ENCODE results near the gene ROS1. TPM values are rescaled to one million over a fixed set of nuclear protein-coding genes. Genes with fewer than 3 reads are reported as not detected.
"Not testable (repeated sequence)": the region's sequence is repeated elsewhere in the genome, so short reads cannot be mapped to it uniquely, and the experiment has no call there.

The ROS1 gene
- total RNA-seq, 1 donor = 0.18 TPM

DNA sequence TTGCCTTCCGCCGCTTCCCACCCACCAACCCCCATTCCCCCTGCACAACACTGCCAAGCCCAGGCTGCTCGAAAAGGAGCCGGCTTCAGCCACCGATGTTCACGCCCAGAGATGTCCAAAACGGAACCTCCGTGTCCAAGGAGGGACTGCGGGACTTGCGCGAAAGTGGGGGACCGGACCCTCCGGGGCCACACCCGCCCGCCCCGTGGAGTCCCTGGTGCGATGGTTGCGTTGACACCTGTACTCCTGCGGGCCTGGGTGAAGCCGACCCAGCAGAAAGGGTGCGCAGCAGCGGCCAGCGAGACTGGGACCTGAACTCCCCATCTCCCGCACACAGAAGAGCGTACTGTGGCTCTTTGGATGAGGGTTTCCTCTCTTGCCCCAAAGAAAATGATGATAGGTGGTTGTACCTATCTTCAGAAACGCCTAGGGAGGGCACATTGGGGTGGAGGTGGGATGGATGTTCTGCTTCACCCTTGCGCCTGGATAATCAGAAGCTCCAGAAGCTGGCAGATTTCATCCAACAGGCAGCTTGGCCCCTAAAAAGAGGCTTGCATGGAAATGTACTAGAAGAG, 162.3 kb downstream of the ROS1 start:
- H3K4me3 ChIP-seq (ENCODE audit: low read depth, low read length) = no peak overlapping the region
- TF ChIP-seq CTCF (IDR thresholded peaks at IDR 0.05; ENCODE audit: insufficient read depth, low read length) = no peak
- DNase-seq (ENCODE audit: low read depth) = no peak

DNA sequence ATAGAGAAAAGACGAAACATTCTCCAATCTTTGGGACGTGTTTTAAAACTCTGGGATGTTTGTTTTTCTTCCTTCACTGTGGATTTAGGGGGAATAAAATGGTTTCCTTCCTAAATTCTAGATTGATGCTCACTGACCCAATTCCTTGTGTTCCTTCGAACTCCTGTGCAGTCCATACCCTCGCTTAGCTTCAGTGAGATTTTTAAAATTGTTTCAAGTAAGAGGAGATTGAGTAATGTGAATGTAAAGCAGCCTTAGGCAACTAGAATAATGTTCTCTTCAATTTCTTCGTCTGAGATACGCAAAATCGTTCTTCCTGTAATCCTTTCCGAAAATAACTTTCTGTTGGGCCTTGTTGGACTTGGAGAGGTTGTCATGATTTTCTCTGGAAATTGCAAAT, 162.9 kb downstream of the ROS1 start:
- H3K4me3 ChIP-seq (ENCODE audit: low read depth, low read length) = no peak overlapping the region
- DNase-seq (ENCODE audit: low read depth) = no peak
- TF ChIP-seq CTCF (IDR thresholded peaks at IDR 0.05; ENCODE audit: insufficient read depth, low read length) = no peak

- no peak for TF ChIP-seq CTCF (IDR thresholded peaks at IDR 0.05; ENCODE audit: insufficient read depth, low read length)
- no peak for DNase-seq (ENCODE audit: low read depth)
- H3K4me3 ChIP-seq (ENCODE audit: low read depth, low read length) = no peak overlapping the region
These were observed 172.0 kb downstream of the ROS1 start for GRCh38 chr6:117253785-117254184.

DNA sequence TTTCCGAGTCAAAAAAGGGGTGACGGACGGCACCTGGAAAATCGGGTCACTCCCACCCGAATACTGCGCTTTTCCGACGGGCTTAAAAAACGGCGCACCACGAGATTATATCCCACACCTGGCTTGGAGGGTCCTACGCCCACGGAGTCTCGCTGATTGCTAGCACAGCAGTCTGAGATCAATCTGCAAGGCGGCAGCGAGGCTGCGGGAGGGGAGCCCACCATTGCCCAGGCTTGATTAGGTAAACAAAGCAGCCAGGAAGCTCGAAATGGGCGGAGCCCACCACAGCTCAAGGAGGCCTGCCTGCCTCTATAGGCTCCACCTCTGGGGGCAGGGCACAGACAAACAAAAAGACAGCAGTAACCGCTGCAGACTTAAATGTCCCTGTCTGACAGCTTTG, 180.8 kb downstream of the ROS1 start:
- not testable (repeated sequence) for DNase-seq (ENCODE audit: low read depth); H3K4me3 ChIP-seq (ENCODE audit: low read depth, low read length)

DNA sequence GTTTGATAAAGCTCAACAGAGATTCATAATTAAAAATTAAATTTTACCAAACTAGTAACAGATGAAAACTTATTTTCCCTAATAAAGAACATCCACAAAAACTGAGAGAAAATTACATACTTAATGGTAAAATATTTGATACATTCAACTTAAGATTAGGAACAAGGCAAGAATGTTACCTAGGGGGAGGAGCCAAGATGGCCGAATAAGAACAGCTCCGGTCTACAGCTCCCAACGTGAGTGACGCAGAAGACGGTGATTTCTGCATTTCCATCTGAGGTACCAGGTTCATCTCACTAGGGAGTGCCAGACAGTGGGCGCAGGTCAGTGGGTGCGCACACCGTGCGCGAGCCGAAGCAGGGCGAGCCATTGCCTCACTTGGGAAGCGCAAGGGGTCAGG, 181.2 kb downstream of the ROS1 start:
- H3K4me3 ChIP-seq (ENCODE audit: low read depth, low read length); DNase-seq (ENCODE audit: low read depth): not testable (repeated sequence)

Small RNA genes within 50 kb of the gene (small RNA-seq; reads per million reads assigned to genes)
- gene RN7SKP18 = not detected
- not detected for gene RNU6-253P

Other genes starting within 250 kb of the ROS1 start
- not detected in 2 replicates for gene VGLL2, start 160.4 kb downstream of the ROS1 start, total RNA-seq (ENCODE audit: low replicate concordance)
- gene DCBLD1, start 56.7 kb upstream of the ROS1 start, total RNA-seq (ENCODE audit: low replicate concordance) = 6.7 and 27.4 TPM in 2 replicates
- gene GOPC, start 176.6 kb upstream of the ROS1 start, total RNA-seq (ENCODE audit: low replicate concordance) = 37.3 and 42.5 TPM in 2 replicates
- gene NUS1, start 249.5 kb upstream of the ROS1 start, total RNA-seq (ENCODE audit: low replicate concordance) = 18.8 and 29.4 TPM in 2 replicates